ENCODE measurements around the gene FAM13A.

Gene FAM13A

GRCh38 chr4:88989990-88990389 is 67.0 kb downstream of the FAM13A start:
- H3K27ac ChIP-seq (ENCODE audit: poor library complexity, severe bottlenecking), result no peak overlapping the region
- no peaks in the 10 kb centered on the region for H3K36me3 ChIP-seq (ENCODE audit: low read depth)
- H3K9me3 ChIP-seq (ENCODE audit: severe bottlenecking), result no peaks in the 10 kb centered on the region
- no peak for TF ChIP-seq CTCF (IDR thresholded peaks at IDR 0.05; ENCODE audit: poor library complexity, severe bottlenecking)
- peaks cover 6% of the 10 kb centered on the region for H3K4me1 ChIP-seq (ENCODE audit: insufficient read depth, poor library complexity, severe bottlenecking)
- no peak for ATAC-seq (ENCODE audit: low read depth)
- no peaks in the 10 kb centered on the region for H3K27me3 ChIP-seq (ENCODE audit: insufficient read depth, poor library complexity, severe bottlenecking)
- H3K4me3 ChIP-seq (ENCODE audit: severe bottlenecking), result no peak overlapping the region
- no peak for DNase-seq (ENCODE audit: low spot score)

GRCh38 chr4:88985088-88985773 is 71.8 kb downstream of the FAM13A start:
- peaks cover 9% of the 10 kb centered on the region for H3K4me1 ChIP-seq (ENCODE audit: insufficient read depth, poor library complexity, severe bottlenecking)
- H3K4me3 ChIP-seq (ENCODE audit: severe bottlenecking), result no peak overlapping the region
- DNase-seq (ENCODE audit: low spot score) (no peak), ATAC-seq (ENCODE audit: low read depth) (peak; percentile 84)
- no peak overlapping the region for H3K27ac ChIP-seq (ENCODE audit: poor library complexity, severe bottlenecking)
- H3K27me3 ChIP-seq (ENCODE audit: insufficient read depth, poor library complexity, severe bottlenecking), result no peaks in the 10 kb centered on the region
- TF ChIP-seq CTCF (IDR thresholded peaks at IDR 0.05; ENCODE audit: poor library complexity, severe bottlenecking), result no peak
- no peaks in the 10 kb centered on the region for H3K36me3 ChIP-seq (ENCODE audit: low read depth)
- no peaks in the 10 kb centered on the region for H3K9me3 ChIP-seq (ENCODE audit: severe bottlenecking)

GRCh38 chr4:88982757-88983156 is 74.2 kb downstream of the FAM13A start:
- Histone ChIP-seq H3K9me3 (ENCODE audit: severe bottlenecking) (no peaks in the 10 kb centered on the region), H3K36me3 (ENCODE audit: low read depth) (no peaks in the 10 kb centered on the region), H3K27ac (ENCODE audit: poor library complexity, severe bottlenecking) (no peak overlapping the region), H3K4me1 (ENCODE audit: insufficient read depth, poor library complexity, severe bottlenecking) (peaks cover 9% of the 10 kb centered on the region), H3K4me3 (ENCODE audit: severe bottlenecking) (no peak overlapping the region), H3K27me3 (ENCODE audit: insufficient read depth, poor library complexity, severe bottlenecking) (no peaks in the 10 kb centered on the region)
- DNase-seq (ENCODE audit: low spot score), result no peak
- TF ChIP-seq CTCF (IDR thresholded peaks at IDR 0.05; ENCODE audit: poor library complexity, severe bottlenecking), result no peak
- ATAC-seq (ENCODE audit: low read depth), result no peak

- Histone ChIP-seq H3K27ac (ENCODE audit: poor library complexity, severe bottlenecking) (no peak overlapping the region), H3K4me3 (ENCODE audit: severe bottlenecking) (no peak overlapping the region), H3K9me3 (ENCODE audit: severe bottlenecking) (no peaks in the 10 kb centered on the region), H3K4me1 (ENCODE audit: insufficient read depth, poor library complexity, severe bottlenecking) (peaks cover 9% of the 10 kb centered on the region), H3K27me3 (ENCODE audit: insufficient read depth, poor library complexity, severe bottlenecking) (no peaks in the 10 kb centered on the region), H3K36me3 (ENCODE audit: low read depth) (no peaks in the 10 kb centered on the region)
- no peak for ATAC-seq (ENCODE audit: low read depth)
- no peak for TF ChIP-seq CTCF (IDR thresholded peaks at IDR 0.05; ENCODE audit: poor library complexity, severe bottlenecking)
- no peak for DNase-seq (ENCODE audit: low spot score)
Measured at GRCh38 chr4:88981993-88982392, 75.0 kb downstream of the FAM13A start.

- no peak for ATAC-seq (ENCODE audit: low read depth)
Measured at GRCh38 chr4:88981556-88981955, 75.4 kb downstream of the FAM13A start.

More at GRCh38 chr4:88981556-88981955, 75.4 kb downstream of the FAM13A start:
- H3K36me3 ChIP-seq (ENCODE audit: low read depth), result no peaks in the 10 kb centered on the region
- TF ChIP-seq CTCF (IDR thresholded peaks at IDR 0.05; ENCODE audit: poor library complexity, severe bottlenecking), result no peak
- DNase-seq (ENCODE audit: low spot score), result no peak
- no peak overlapping the region for H3K4me3 ChIP-seq (ENCODE audit: severe bottlenecking)
- peaks cover 9% of the 10 kb centered on the region for H3K4me1 ChIP-seq (ENCODE audit: insufficient read depth, poor library complexity, severe bottlenecking)
- H3K27ac ChIP-seq (ENCODE audit: poor library complexity, severe bottlenecking), result no peak overlapping the region
- H3K9me3 ChIP-seq (ENCODE audit: severe bottlenecking), result no peaks in the 10 kb centered on the region
- H3K27me3 ChIP-seq (ENCODE audit: insufficient read depth, poor library complexity, severe bottlenecking), result no peaks in the 10 kb centered on the region
